PFSK-1 (cell line): ENCODE measurements around the gene SUCLG2. TPM values are rescaled to one million over a fixed set of nuclear protein-coding genes. Genes with fewer than 3 reads are reported as not detected.

Experiments
- FOXP2 ChIP-seq: optimal IDR thresholded peaks from 2 replicates; pipeline ENCODE3; 2011; ENCODE audit warnings: borderline replicate concordance, control low read depth, inconsistent platforms; ENCODE audit not compliant: insufficient read depth; ENCODE audit errors: extremely low read length, extremely low read depth
- POLR2AphosphoS5 ChIP-seq: IDR thresholded peaks from 2 replicates; pipeline ENCODE4 v1.6.1; 2012; ENCODE audit warnings: low read depth, mild to moderate bottlenecking, control low read depth, low read length, moderate library complexity
- SIN3A ChIP-seq: IDR thresholded peaks from 2 replicates; pipeline ENCODE4 v1.6.1; 2012; ENCODE audit warnings: mild to moderate bottlenecking, low read length, moderate library complexity, borderline replicate concordance; ENCODE audit not compliant: insufficient read depth
- TAF1 ChIP-seq: IDR thresholded peaks from 2 replicates; pipeline ENCODE4 v1.6.1; 2012; ENCODE audit warnings: low read length, control low read depth, borderline replicate concordance; ENCODE audit not compliant: insufficient read depth
- polyA plus RNA-seq: library from polyadenylated mRNA; unstranded; fragments of >200 nt; gene quantifications from one replicate; pipeline ENCODE4 v1.2.1, GENCODE V29; 2012; ENCODE audit warnings: low read depth, missing spikeins; ENCODE audit not compliant: insufficient read length
- TF ChIP-seq, protein P1 (sequence below), 2 experiments: IDR thresholded peaks; 2 replicates each; pipeline versions ENCODE4 v1.6.1 to v1.8.0; 2011 to 2012; ENCODE audit warnings: low read depth in 2 of 2, low read length in 2 of 2, control low read depth in 1 of 2, inconsistent platforms in 1 of 2, mild to moderate bottlenecking in 1 of 2, moderate library complexity in 1 of 2; ENCODE audit not compliant: insufficient read depth in 1 of 2

SUCLG2 gene
- 8.0 TPM for polyA plus RNA-seq

- TF ChIP-seq FOXP2 (peak; percentile 35), POLR2AphosphoS5 (peak; percentile 62; the same call in 1 of the 2 replicates), SIN3A (no peak), TAF1 (peak; percentile 73; the same call in 1 of the 2 replicates)
- TF ChIP-seq, protein P1, sequence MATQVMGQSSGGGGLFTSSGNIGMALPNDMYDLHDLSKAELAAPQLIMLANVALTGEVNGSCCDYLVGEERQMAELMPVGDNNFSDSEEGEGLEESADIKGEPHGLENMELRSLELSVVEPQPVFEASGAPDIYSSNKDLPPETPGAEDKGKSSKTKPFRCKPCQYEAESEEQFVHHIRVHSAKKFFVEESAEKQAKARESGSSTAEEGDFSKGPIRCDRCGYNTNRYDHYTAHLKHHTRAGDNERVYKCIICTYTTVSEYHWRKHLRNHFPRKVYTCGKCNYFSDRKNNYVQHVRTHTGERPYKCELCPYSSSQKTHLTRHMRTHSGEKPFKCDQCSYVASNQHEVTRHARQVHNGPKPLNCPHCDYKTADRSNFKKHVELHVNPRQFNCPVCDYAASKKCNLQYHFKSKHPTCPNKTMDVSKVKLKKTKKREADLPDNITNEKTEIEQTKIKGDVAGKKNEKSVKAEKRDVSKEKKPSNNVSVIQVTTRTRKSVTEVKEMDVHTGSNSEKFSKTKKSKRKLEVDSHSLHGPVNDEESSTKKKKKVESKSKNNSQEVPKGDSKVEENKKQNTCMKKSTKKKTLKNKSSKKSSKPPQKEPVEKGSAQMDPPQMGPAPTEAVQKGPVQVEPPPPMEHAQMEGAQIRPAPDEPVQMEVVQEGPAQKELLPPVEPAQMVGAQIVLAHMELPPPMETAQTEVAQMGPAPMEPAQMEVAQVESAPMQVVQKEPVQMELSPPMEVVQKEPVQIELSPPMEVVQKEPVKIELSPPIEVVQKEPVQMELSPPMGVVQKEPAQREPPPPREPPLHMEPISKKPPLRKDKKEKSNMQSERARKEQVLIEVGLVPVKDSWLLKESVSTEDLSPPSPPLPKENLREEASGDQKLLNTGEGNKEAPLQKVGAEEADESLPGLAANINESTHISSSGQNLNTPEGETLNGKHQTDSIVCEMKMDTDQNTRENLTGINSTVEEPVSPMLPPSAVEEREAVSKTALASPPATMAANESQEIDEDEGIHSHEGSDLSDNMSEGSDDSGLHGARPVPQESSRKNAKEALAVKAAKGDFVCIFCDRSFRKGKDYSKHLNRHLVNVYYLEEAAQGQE (IDR thresholded peaks at IDR 0.05; ENCODE audit: insufficient read depth in 1 of 2, low read depth in 2 of 2, low read length in 2 of 2), result no peak
Observed at GRCh38 chr3:67654099-67654843, at the start of gene SUCLG2. SUCLG2 (minus strand) TSS chr3:67654612; CDS start chr3:67654586, 26 bp downstream.

DNA sequence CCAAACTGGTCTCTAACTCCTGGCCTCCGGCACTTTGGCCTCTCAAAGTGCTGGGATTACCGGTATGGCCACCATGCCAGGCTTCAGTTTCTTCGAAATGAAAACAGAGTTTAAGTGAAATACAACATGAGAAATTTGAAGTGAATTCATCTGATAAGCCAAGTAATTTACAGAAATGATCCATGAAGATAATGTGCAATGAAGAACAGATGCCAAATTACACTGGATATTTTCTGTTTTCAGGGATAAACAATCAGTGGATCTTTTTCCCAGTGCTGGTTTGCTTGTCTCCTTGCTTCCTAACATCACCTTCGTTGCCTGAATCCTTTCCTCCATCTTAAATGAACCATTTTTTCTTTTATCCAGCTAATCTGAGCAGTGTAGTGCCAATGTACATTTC, 46.2 kb upstream of the SUCLG2 start:
- TF ChIP-seq FOXP2, result no peak
- no peak for TF ChIP-seq POLR2AphosphoS5
- TF ChIP-seq TAF1, result no peak
- no peak for TF ChIP-seq SIN3A
- TF ChIP-seq, protein P1 (IDR thresholded peaks at IDR 0.05; ENCODE audit: insufficient read depth in 1 of 2, low read depth in 2 of 2, low read length in 2 of 2), result no peak

- TF ChIP-seq POLR2AphosphoS5, result no peak
- TF ChIP-seq, protein P1 (IDR thresholded peaks at IDR 0.05; ENCODE audit: insufficient read depth in 1 of 2, low read depth in 2 of 2, low read length in 2 of 2), result no peak
- TF ChIP-seq TAF1, result no peak
- no peak for TF ChIP-seq FOXP2
- TF ChIP-seq SIN3A, result no peak
Observed at GRCh38 chr3:67699882-67700281, 45.5 kb upstream of the SUCLG2 start.

- TF ChIP-seq FOXP2 (no peak), POLR2AphosphoS5 (no peak), SIN3A (no peak), TAF1 (no peak)
- TF ChIP-seq, protein P1 (IDR thresholded peaks at IDR 0.05; ENCODE audit: insufficient read depth in 1 of 2, low read depth in 2 of 2, low read length in 2 of 2), result no peak
Observed at GRCh38 chr3:67692621-67693020, 38.2 kb upstream of the SUCLG2 start.
